H1 (cell line): ENCODE measurements around the gene SV2C. TPM values are rescaled to one million over a fixed set of nuclear protein-coding genes. Genes with fewer than 3 reads are reported as not detected.

Source experiments
- CTCF ChIA-PET: fragments of 300-600 bp; sonication (Branson Sonifier 250); formaldehyde crosslinking; loops from one replicate; lab custom pipeline; 2021; ENCODE audit not compliant: partially characterized antibody; lab: Charles Lee
- POLR2A ChIA-PET: fragments of 300-600 bp; sonication (Branson Sonifier 250); formaldehyde crosslinking; loops from one replicate; lab custom pipeline; 2021; ENCODE audit warnings: inconsistent platforms; ENCODE audit not compliant: partially characterized antibody; lab: Charles Lee
- DNase-seq, 2 experiments: peaks; one replicate each; pipeline versions ENCODE4 v3.0.0 to v3.0.0-alpha.2; 2010 to 2022; ENCODE audit warnings: low spot score in 2 of 2, low read depth in 1 of 2, mixed read lengths in 1 of 2
- FAIRE-seq: peaks from 2 replicates; lab custom pipeline; 2011; peaks lifted over from hg19 to GRCh38; lab: Jason Lieb, UNC
- H2AFZ ChIP-seq: 2 replicates; pipeline ENCODE4 v1.8.1; 2012; ENCODE audit warnings: low read length, inconsistent platforms
- H2AK5ac ChIP-seq: 2 replicates; pipeline ENCODE4 v1.6.1; 2013; ENCODE audit warnings: low read depth, low read length
- H2BK120ac ChIP-seq: replicated peaks from 2 replicates; pipeline ENCODE3; 2013; ENCODE audit warnings: low read depth, low read length, inconsistent platforms
- H2BK12ac ChIP-seq: 2 replicates; pipeline ENCODE4 v1.6.1; 2013; ENCODE audit warnings: low read depth, low read length
- H2BK15ac ChIP-seq: 2 replicates; pipeline ENCODE4 v1.6.1; 2013; ENCODE audit warnings: low read length
- H2BK20ac ChIP-seq: 2 replicates; pipeline ENCODE4 v1.6.1; 2013; ENCODE audit warnings: low read length
- H2BK5ac ChIP-seq: 2 replicates; pipeline ENCODE4 v1.6.1; 2013; ENCODE audit warnings: low read depth, low read length
- H3K14ac ChIP-seq: 2 replicates; pipeline ENCODE4 v1.6.1; 2013; ENCODE audit warnings: inconsistent platforms; ENCODE audit not compliant: insufficient read length
- H3K18ac ChIP-seq: 2 replicates; pipeline ENCODE4 v1.6.1; 2013; ENCODE audit warnings: low read length; ENCODE audit errors: extremely low read depth
- H3K23ac ChIP-seq: 2 replicates; pipeline ENCODE4 v1.6.1; 2013; ENCODE audit warnings: inconsistent platforms; ENCODE audit not compliant: insufficient read length
- H3K23me2 ChIP-seq: 2 replicates; pipeline ENCODE4 v1.6.1; 2013; ENCODE audit warnings: low read depth, low read length
- H3K27ac ChIP-seq: 2 replicates; pipeline ENCODE4 v1.6.1; 2011; ENCODE audit warnings: low read depth, low read length, inconsistent platforms
- H3K27me3 ChIP-seq, 4 experiments: replicated peaks in 1 of 4; 1 replicate in 1 of 4; 2 replicates in 3 of 4; pipeline versions ENCODE4 v1.6.1 to v1.8.1; 2011 to 2013; ENCODE audit warnings: low read length in 3 of 4, mild to moderate bottlenecking in 3 of 4, inconsistent platforms in 2 of 4, mixed read lengths in 2 of 4, moderate library complexity in 1 of 4; ENCODE audit not compliant: control insufficient read depth in 3 of 4, insufficient read depth in 3 of 4; ENCODE audit errors: extremely low read depth in 1 of 4
- H3K36me3 ChIP-seq, 4 experiments: 2 replicates each; pipeline versions ENCODE4 v1.6.1 to v1.8.1; 2011 to 2013; ENCODE audit warnings: mild to moderate bottlenecking in 4 of 4, low read length in 3 of 4, moderate library complexity in 2 of 4, control low read depth in 1 of 4, inconsistent platforms in 1 of 4; ENCODE audit not compliant: insufficient read depth in 4 of 4, control insufficient read depth in 2 of 4
- H3K4ac ChIP-seq: replicated peaks from 2 replicates; pipeline ENCODE3; 2013; ENCODE audit warnings: low read length, low read depth, mixed read lengths, inconsistent platforms; ENCODE audit not compliant: insufficient read length
- H3K4me1 ChIP-seq, 4 experiments: replicated peaks in 1 of 4; 1 replicate in 1 of 4; 2 replicates in 3 of 4; pipeline versions ENCODE4 v1.6.1 to v1.8.1; 2011 to 2013; ENCODE audit warnings: low read length in 3 of 4, inconsistent platforms in 2 of 4, mixed read lengths in 1 of 4; ENCODE audit not compliant: insufficient read depth in 4 of 4, control insufficient read depth in 3 of 4
- H3K4me2 ChIP-seq, 2 experiments: 2 replicates each; pipeline versions ENCODE4 v1.6.1 to v1.8.1; 2011 to 2013; ENCODE audit warnings: low read depth in 2 of 2, low read length in 2 of 2, control low read depth in 1 of 2, inconsistent platforms in 1 of 2, mild to moderate bottlenecking in 1 of 2; ENCODE audit not compliant: insufficient read depth in 1 of 2
- H3K4me3 ChIP-seq, 4 experiments: fragments of 200-600, 300-600 bp in 1 of 4; sonication (generic), shearing (Covaris generic), sonication (Bioruptor Twin) in 1 of 4; 2 replicates each; pipeline versions ENCODE4 v1.5.1 to v1.8.1; 2011 to 2016; ENCODE audit warnings: low read length in 4 of 4, low read depth in 3 of 4, control low read depth in 2 of 4, inconsistent platforms in 2 of 4, mild to moderate bottlenecking in 2 of 4, mixed read lengths in 1 of 4, moderate library complexity in 1 of 4; ENCODE audit not compliant: insufficient read depth in 2 of 4; ENCODE audit errors: extremely low read depth in 1 of 4
- H3K56ac ChIP-seq: replicated peaks from 2 replicates; pipeline ENCODE3; 2013; ENCODE audit warnings: low read depth, mild to moderate bottlenecking, mixed read lengths, low read length, inconsistent platforms; ENCODE audit not compliant: insufficient read length
- H3K79me1 ChIP-seq: 2 replicates; pipeline ENCODE4 v1.6.1; 2013; ENCODE audit warnings: low read depth, low read length, control low read depth
- H3K79me2 ChIP-seq, 2 experiments: 2 replicates each; pipeline versions ENCODE4 v1.6.1 to v1.8.1; 2012 to 2013; ENCODE audit warnings: low read length in 2 of 2, mild to moderate bottlenecking in 2 of 2, inconsistent platforms in 1 of 2; ENCODE audit not compliant: insufficient read depth in 2 of 2, control insufficient read depth in 1 of 2
- H3K9ac ChIP-seq, 4 experiments: replicated peaks in 1 of 4; 1 replicate in 1 of 4; 2 replicates in 3 of 4; pipeline versions ENCODE4 v1.6.1 to v1.8.1; 2011 to 2013; ENCODE audit warnings: low read depth in 3 of 4, low read length in 3 of 4, control low read depth in 2 of 4, mild to moderate bottlenecking in 2 of 4, moderate library complexity in 2 of 4, inconsistent platforms in 1 of 4; ENCODE audit errors: extremely low read depth in 1 of 4
- H3K9me3 ChIP-seq, 2 experiments: 2 replicates each; pipeline versions ENCODE4 v1.6.1 to v1.8.1; 2012 to 2013; ENCODE audit warnings: mild to moderate bottlenecking in 2 of 2, moderate library complexity in 2 of 2, control low read depth in 1 of 2, inconsistent platforms in 1 of 2, low read depth in 1 of 2, low read length in 1 of 2, mixed read lengths in 1 of 2; ENCODE audit not compliant: insufficient read depth in 2 of 2
- H4K20me1 ChIP-seq, 2 experiments: replicated peaks in 1 of 2; 2 replicates each; pipeline versions ENCODE3 to v1.8.1; 2011 to 2013; ENCODE audit warnings: inconsistent platforms in 2 of 2, low read length in 2 of 2, mild to moderate bottlenecking in 1 of 2; ENCODE audit not compliant: insufficient read depth in 2 of 2, control insufficient read depth in 1 of 2
- H4K5ac ChIP-seq: 2 replicates; pipeline ENCODE4 v1.6.1; 2013; ENCODE audit warnings: low read length, low read depth, mixed read lengths, inconsistent platforms; ENCODE audit not compliant: insufficient read length
- H4K8ac ChIP-seq: 2 replicates; pipeline ENCODE4 v1.8.0; 2013; ENCODE audit warnings: mild to moderate bottlenecking, moderate library complexity, low read length, inconsistent platforms; ENCODE audit not compliant: insufficient read depth; ENCODE audit errors: extremely low read depth
- H4K91ac ChIP-seq: replicated peaks from 2 replicates; pipeline ENCODE3; 2013; ENCODE audit warnings: low read length, mixed read lengths, inconsistent platforms; ENCODE audit not compliant: insufficient read length
- EP300 ChIP-seq, 2 experiments: IDR thresholded peaks; 1 replicate in 1 of 2; 2 replicates in 1 of 2; pipeline ENCODE4 v1.6.1; 2011 to 2012; ENCODE audit warnings: low read depth in 2 of 2, low read length in 2 of 2, mild to moderate bottlenecking in 2 of 2, borderline replicate concordance in 1 of 2, inconsistent platforms in 1 of 2, moderate library complexity in 1 of 2
- WGBS, 2 experiments: shearing (Covaris generic) in 1 of 2; methylation state at CpG; one replicate each; pipeline versions ENCODE4 v1.1.6 to v1.1.7; 2013 to 2015; ENCODE audit warnings: low lambda C conversion rate in 2 of 2, mixed read lengths in 2 of 2, inconsistent platforms in 1 of 2, low coverage in 1 of 2, missing lambda C conversion rate in 1 of 2; ENCODE audit not compliant: insufficient replicate concordance in 2 of 2, insufficient coverage in 1 of 2, insufficient read length in 1 of 2; ENCODE audit errors: extremely low coverage in 1 of 2, missing lambda C conversion rate in 1 of 2; 5-methylcytosine and 5-hydroxymethylcytosine counted together
- polyA plus RNA-seq, 7 experiments: library from polyadenylated mRNA; depleted of rRNA in 3 of 7; stranded (reverse) in 5 of 7; unstranded in 2 of 7; fragments of >200 nt in 5 of 7; fragments of 200-250 nt in 2 of 7; gene quantifications; 1 replicate in 5 of 7; 2 replicates in 1 of 7; 4 replicates in 1 of 7; pipeline versions ENCODE4 v1.2.1 to v1.2.3, GENCODE V29; 2011 to 2013; ENCODE audit warnings: missing spikeins in 2 of 7, mixed read lengths in 2 of 7
- total RNA-seq: library from RNA; stranded (reverse); fragmentation: NEBNext Ultra II Directional; extraction: Animal tissue kit (Norgen Biotek cat#: 25700); gene quantifications from 2 replicates; pipeline ENCODE4 v1.2.1, GENCODE V29; 2021

Gene SV2C
- total and polyA plus RNA-seq, 2 of the 8 experiments (the other 6 are each of a cell fraction or from before 2014, with no cell fraction given): 0.08 to 0.24 TPM

- Histone ChIP-seq H2AK5ac (no peak overlapping the region), H3K79me2 (no peaks in the 10 kb centered on the region), H3K4me1 (no peaks in the 10 kb centered on the region), H3K23ac (no peak overlapping the region), H3K27me3 (no peaks in the 10 kb centered on the region), H3K23me2 (no peaks in the 10 kb centered on the region; the same call in 1 of the 2 replicates), H3K9ac (no peak overlapping the region), H2AFZ (no peak overlapping the region), H3K4me2 (no peak overlapping the region), H2BK12ac (no peak overlapping the region), H2BK15ac (no peak overlapping the region), H3K18ac (no peak overlapping the region), H2BK120ac (no peak overlapping the region), H3K27ac (no peak overlapping the region), H4K20me1 (no peaks in the 10 kb centered on the region), H3K9me3 (no peaks in the 10 kb centered on the region), H3K4me3 (no peak overlapping the region), H4K5ac (no peak overlapping the region), H2BK20ac (no peak overlapping the region), H3K36me3 (no peaks in the 10 kb centered on the region), H4K8ac (no peak overlapping the region), H3K79me1 (no peaks in the 10 kb centered on the region), H4K91ac (no peak overlapping the region), H3K14ac (no peak overlapping the region), H3K56ac (no peak overlapping the region), H3K4ac (no peak overlapping the region), H2BK5ac (no peak overlapping the region)
- DNase-seq: no peak
- FAIRE-seq: no peak
- TF ChIP-seq EP300 (IDR thresholded peaks at IDR 0.05; ENCODE audit: borderline replicate concordance in 1 of 2, low read depth in 2 of 2, low read length in 2 of 2): no peak
- ChIA-PET CTCF (interaction anchor here (0.6 to 3.0 kb wide), 10 partner anchors 9 to 559 kb away, joined by 3 to 29 read pairs (median 4); no protein-coding TSS in a partner anchor), POLR2A (no interaction called here)
- WGBS, 2 experiments: 95% methylated on average over 1 of the region's 1 CpG; no CpG with 5 or more reads in 1 of the 2 experiments
These were observed 227.0 kb downstream of the SV2C start for GRCh38 chr5:76310208-76310607.
